OCI-LY7 (cell line): ENCODE data around the gene SYNGAP1. TPM values are rescaled to one million over a fixed set of nuclear protein-coding genes. Genes with fewer than 3 reads are reported as not detected.

Experiments used
- BruUV-seq: library from RNA; stranded (reverse); fragments of 400-500 nt; replicated peaks from 2 replicates; lab custom pipeline; 2021; lab: Mats Ljungman, UMichigan
- CTCF ChIA-PET: fragments of 300-600 bp; sonication (Branson Sonifier 250); formaldehyde crosslinking; loops from one replicate; lab custom pipeline; 2022; ENCODE audit warnings: antibody characterized with exemption; ENCODE audit not compliant: unreplicated experiment; lab: Charles Lee
- POLR2A ChIA-PET: fragments of 300-600 bp; sonication (Branson Sonifier 250); formaldehyde crosslinking; loops from one replicate; lab custom pipeline; 2022; ENCODE audit warnings: antibody characterized with exemption; lab: Charles Lee
- DNase-seq: peaks from one replicate; pipeline ENCODE4 v3.0.0-alpha.2; 2015; ENCODE audit warnings: low spot score
- H2AFZ ChIP-seq: fragments of 200-600 bp; sonication (generic), shearing (Covaris generic); 2 replicates; pipeline ENCODE4 v1.6.1; 2014; ENCODE audit warnings: mild to moderate bottlenecking, antibody characterized with exemption, low read length, moderate library complexity
- H3K27ac ChIP-seq: fragments of 200-600 bp; sonication (generic); 2 replicates; pipeline ENCODE4 v1.5.1; 2014; ENCODE audit warnings: mixed run types, low read depth, mild to moderate bottlenecking, moderate library complexity, low read length, inconsistent platforms; ENCODE audit not compliant: poor library complexity, severe bottlenecking
- H3K36me3 ChIP-seq: fragments of 200-600 bp; sonication (generic); 2 replicates; pipeline ENCODE4 v1.6.1; 2014; ENCODE audit warnings: mild to moderate bottlenecking, antibody characterized with exemption, low read length, moderate library complexity, mixed read lengths; ENCODE audit not compliant: insufficient read depth
- H3K4me1 ChIP-seq: fragments of 200-600 bp; sonication (generic); 2 replicates; pipeline ENCODE4 v1.5.1; 2014; ENCODE audit warnings: mild to moderate bottlenecking, low read length; ENCODE audit not compliant: insufficient read depth, poor library complexity, severe bottlenecking
- H3K4me2 ChIP-seq: fragments of 200-600 bp; sonication (generic); 2 replicates; pipeline ENCODE4 v1.6.1; 2014; ENCODE audit warnings: mild to moderate bottlenecking, low read length
- H3K4me3 ChIP-seq: fragments of 200-600 bp; sonication (generic); 2 replicates; pipeline ENCODE4 v1.5.1; 2014; ENCODE audit warnings: mild to moderate bottlenecking, low read depth, low read length; ENCODE audit not compliant: poor library complexity, severe bottlenecking
- H3K79me2 ChIP-seq: fragments of 200-600 bp; sonication (generic); 2 replicates; pipeline ENCODE4 v1.6.1; 2016; ENCODE audit warnings: low read depth, mild to moderate bottlenecking, low read length, moderate library complexity, mixed read lengths; ENCODE audit not compliant: insufficient read depth
- H3K9me2 ChIP-seq: fragments of 200-600 bp; sonication (generic); 2 replicates; pipeline ENCODE4 v1.6.1; 2016; ENCODE audit warnings: mild to moderate bottlenecking, low read length, mixed read lengths; ENCODE audit not compliant: insufficient read depth
- H3K9me3 ChIP-seq: fragments of 200-600 bp; sonication (generic); 2 replicates; pipeline ENCODE4 v1.6.1; 2014; ENCODE audit warnings: mild to moderate bottlenecking, mixed run types, low read length, mixed read lengths
- H4K20me1 ChIP-seq: fragments of 200-600 bp; sonication (generic); 2 replicates; pipeline ENCODE4 v1.6.1; 2014; ENCODE audit warnings: mild to moderate bottlenecking, antibody characterized with exemption, low read length, moderate library complexity, mixed read lengths; ENCODE audit not compliant: insufficient read depth
- EZH2phosphoT487 ChIP-seq: fragments of 200-600 bp; sonication (generic); IDR thresholded peaks from 2 replicates; pipeline ENCODE4 v1.6.1; 2018; ENCODE audit warnings: low read depth, borderline replicate concordance, mild to moderate bottlenecking, mixed run types, antibody characterized with exemption, low read length, moderate library complexity, mixed read lengths
- intact Hi-C: fragments of 100-400 bp; cut with micrococcal nuclease; formaldehyde crosslinking; loops from one replicate; pipeline ENCODE4 v1.10.0; 2022; ENCODE audit not compliant: unreplicated experiment
- total RNA-seq, 2 experiments: library from RNA; depleted of rRNA in 1 of 2; stranded (reverse); fragments of >200 nt in 1 of 2; shearing (Covaris generic) in 1 of 2; gene quantifications; 2 replicates each; pipeline ENCODE4 v1.2.3, GENCODE V29; 2014 to 2022
- TF ChIP-seq, protein P1 (sequence below): fragments of 200-600 bp; sonication (generic); conservative IDR thresholded peaks from 2 replicates; pipeline ENCODE4 v1.5.1; 2014; ENCODE audit warnings: mild to moderate bottlenecking, antibody characterized with exemption, low read length, moderate library complexity, mixed read lengths

Gene SYNGAP1
- total RNA-seq, 2 experiments from 2014 or later, result 5.6 to 30.7 TPM

DNA sequence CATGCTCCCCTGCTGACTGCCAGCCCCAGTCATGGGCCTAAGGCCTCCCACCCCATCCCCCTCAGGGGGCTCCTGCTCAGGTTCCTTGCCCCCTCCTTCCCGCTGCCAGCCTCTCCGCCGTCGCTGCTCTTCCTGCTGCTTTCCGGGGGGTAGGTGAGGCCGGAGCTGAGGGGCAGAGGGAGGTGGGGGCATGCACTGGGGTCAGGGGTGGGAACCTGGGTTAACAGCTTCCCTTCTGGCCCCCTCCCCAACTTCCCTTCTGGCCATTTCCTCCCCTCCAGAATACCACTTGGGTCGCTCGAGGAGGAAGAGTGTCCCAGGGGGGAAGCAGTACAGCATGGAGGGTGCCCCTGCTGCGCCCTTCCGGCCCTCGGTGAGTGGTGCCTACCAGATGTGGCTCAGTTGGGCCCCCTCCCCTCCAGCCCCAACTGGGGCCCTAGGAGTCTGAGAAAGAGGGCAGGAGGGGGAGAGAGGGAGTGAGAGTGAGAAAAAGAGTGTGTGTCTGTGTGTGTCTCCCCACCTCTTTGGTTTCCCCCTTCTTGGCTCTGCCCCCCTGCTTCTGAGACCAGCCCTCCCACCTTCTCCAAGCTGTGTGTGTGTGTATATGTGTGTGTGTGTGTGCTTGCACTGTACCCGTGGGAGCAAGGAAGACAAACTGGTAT, 12.1 kb downstream of the SYNGAP1 start:
- no TSS peak for BruUV-seq
- peak; percentile 81 for DNase-seq
- H3K4me2 ChIP-seq, result peak overlapping the region; percentile 98

DNA sequence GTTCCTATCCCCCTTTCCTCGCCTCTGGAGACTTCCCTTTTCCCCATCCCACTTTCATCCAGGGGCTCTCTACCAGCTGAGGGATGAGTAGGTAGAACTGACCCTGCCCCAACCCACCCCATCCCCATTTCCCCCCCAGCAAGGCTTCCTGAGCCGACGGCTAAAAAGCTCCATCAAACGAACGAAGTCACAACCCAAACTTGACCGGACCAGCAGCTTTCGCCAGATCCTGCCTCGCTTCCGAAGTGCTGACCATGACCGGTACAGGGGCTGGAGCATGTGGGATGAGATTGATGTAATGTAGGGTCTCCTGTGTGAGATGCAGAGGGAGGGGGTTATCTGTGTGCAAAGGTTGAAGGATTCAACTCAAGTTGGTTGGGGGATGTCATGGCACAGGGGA, 12.7 kb downstream of the SYNGAP1 start:
- Histone ChIP-seq H3K27ac (peak overlapping the region; percentile 64), H3K9me2 (no peaks in the 10 kb centered on the region), H3K9me3 (no peaks in the 10 kb centered on the region), H3K79me2 (peaks cover 5% of the 10 kb centered on the region; the same call in 1 of the 2 replicates), H3K4me3 (peak overlapping the region; percentile 68), H3K4me1 (peaks cover 54% of the 10 kb centered on the region), H4K20me1 (no peaks in the 10 kb centered on the region), H3K36me3 (peaks cover 25% of the 10 kb centered on the region), H2AFZ (no peak overlapping the region), H3K4me2 (peak overlapping the region; percentile 98)
- POLR2A ChIA-PET, result interaction anchor here (0.6 kb wide), 1 partner anchor 18 kb away, joined by 5 read pairs; no protein-coding TSS in a partner anchor
- CTCF ChIA-PET, result no interaction called here
- intact Hi-C loops, result no loop called here
- no TSS peak for BruUV-seq
- no peak for DNase-seq
- TF ChIP-seq EZH2phosphoT487, result no peak
- TF ChIP-seq, protein P1, sequence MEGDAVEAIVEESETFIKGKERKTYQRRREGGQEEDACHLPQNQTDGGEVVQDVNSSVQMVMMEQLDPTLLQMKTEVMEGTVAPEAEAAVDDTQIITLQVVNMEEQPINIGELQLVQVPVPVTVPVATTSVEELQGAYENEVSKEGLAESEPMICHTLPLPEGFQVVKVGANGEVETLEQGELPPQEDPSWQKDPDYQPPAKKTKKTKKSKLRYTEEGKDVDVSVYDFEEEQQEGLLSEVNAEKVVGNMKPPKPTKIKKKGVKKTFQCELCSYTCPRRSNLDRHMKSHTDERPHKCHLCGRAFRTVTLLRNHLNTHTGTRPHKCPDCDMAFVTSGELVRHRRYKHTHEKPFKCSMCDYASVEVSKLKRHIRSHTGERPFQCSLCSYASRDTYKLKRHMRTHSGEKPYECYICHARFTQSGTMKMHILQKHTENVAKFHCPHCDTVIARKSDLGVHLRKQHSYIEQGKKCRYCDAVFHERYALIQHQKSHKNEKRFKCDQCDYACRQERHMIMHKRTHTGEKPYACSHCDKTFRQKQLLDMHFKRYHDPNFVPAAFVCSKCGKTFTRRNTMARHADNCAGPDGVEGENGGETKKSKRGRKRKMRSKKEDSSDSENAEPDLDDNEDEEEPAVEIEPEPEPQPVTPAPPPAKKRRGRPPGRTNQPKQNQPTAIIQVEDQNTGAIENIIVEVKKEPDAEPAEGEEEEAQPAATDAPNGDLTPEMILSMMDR, result no peak

More for the DNA sequence above, 12.1 kb downstream of the SYNGAP1 start:
- TF ChIP-seq EZH2phosphoT487, result no peak
- TF ChIP-seq, protein P1, result no peak
- CTCF ChIA-PET, result interaction anchor here (0.6 to 1.2 kb wide), 2 partner anchors 18 to 147 kb away, joined by 3 read pairs; no protein-coding TSS in a partner anchor
- H3K9me2 ChIP-seq, result no peaks in the 10 kb centered on the region
- intact Hi-C loops, result loop anchor here (1.0 kb wide), 2 partner anchors 14 to 22 kb away; partner anchors contain the start of genes CUTA and ZBTB9
- POLR2A ChIA-PET, result interaction anchor here (1.6 to 1.7 kb wide), 2 partner anchors 13 to 14 kb away, joined by 4 to 5 read pairs; partner anchors contain the start of genes CUTA and SYNGAP1
- peaks cover 20% of the 10 kb centered on the region for H3K36me3 ChIP-seq
- H4K20me1 ChIP-seq, result no peaks in the 10 kb centered on the region
- no peak overlapping the region for H2AFZ ChIP-seq
- no peaks in the 10 kb centered on the region for H3K9me3 ChIP-seq
- H3K27ac ChIP-seq, result peak overlapping the region; percentile 64
- peaks cover 5% of the 10 kb centered on the region; the same call in 1 of the 2 replicates for H3K79me2 ChIP-seq
- peaks cover 59% of the 10 kb centered on the region for H3K4me1 ChIP-seq
- H3K4me3 ChIP-seq, result peak overlapping the region; percentile 68

DNA sequence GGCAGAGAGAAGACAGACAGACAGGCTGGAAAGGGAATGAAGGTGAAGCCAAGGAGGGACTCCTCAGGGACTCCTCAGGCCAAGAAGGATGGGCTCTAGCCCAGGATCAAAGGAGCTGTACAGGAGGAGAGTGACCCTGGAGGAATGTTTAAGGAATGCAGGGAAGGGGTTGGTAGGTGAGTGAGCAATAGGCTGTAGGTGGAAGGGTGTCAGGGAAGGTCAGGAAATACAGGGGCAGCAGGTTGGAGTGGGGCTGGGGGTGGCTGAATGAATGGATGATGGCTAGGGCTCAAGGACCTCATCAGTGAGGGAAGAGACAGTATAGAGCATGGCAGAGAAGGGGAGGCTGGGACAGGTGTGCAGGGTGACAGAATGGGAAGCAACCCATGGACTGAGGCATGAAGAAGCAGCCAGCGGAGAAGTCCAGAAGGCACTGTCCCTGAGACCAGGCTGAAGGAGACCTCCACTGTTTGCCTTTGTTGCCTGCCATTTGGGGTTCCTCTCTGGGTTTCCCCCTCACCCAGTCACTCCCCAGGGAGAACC, 13.2 kb downstream of the SYNGAP1 start:
- peaks cover 53% of the 10 kb centered on the region for H3K4me1 ChIP-seq
- peak overlapping the region; percentile 68 for H3K4me3 ChIP-seq
- BruUV-seq, result no TSS peak
- DNase-seq, result no peak
- H3K79me2 ChIP-seq, result peaks cover 5% of the 10 kb centered on the region; the same call in 1 of the 2 replicates
- peak overlapping the region; percentile 98 for H3K4me2 ChIP-seq
- no peak overlapping the region for H2AFZ ChIP-seq
- peaks cover 29% of the 10 kb centered on the region for H3K36me3 ChIP-seq
- no peak overlapping the region for H3K27ac ChIP-seq
- ChIA-PET POLR2A (interaction anchor here (0.6 kb wide), 1 partner anchor 18 kb away, joined by 5 read pairs; no protein-coding TSS in a partner anchor), CTCF (no interaction called here)
- no peaks in the 10 kb centered on the region for H4K20me1 ChIP-seq
- TF ChIP-seq, protein P1, result no peak
- TF ChIP-seq EZH2phosphoT487, result no peak
- H3K9me3 ChIP-seq, result no peaks in the 10 kb centered on the region
- intact Hi-C loops, result no loop called here
- no peaks in the 10 kb centered on the region for H3K9me2 ChIP-seq
